ENCODE data around the gene GABBR2.

GABBR2 gene

DNA sequence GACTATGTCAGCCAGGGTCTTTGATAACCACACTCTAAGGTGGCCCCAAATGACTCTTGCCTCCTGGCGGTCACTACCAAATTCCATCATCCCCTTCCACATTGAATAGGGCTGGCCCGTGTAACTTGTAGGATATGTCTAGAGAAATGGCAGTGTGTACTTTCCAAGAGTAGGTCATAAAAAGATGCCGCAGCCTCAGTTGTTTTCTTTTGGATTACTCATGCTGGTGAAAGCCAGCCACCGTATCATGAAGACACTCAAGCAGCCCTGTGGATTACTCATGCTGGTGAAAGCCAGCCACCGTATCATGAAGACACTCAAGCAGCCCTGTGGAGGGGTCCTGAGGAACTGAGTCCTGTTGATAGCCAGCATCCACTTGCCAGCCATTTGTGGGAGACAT is 281.2 kb downstream of the GABBR2 start:
- no peak for DNase-seq

DNA sequence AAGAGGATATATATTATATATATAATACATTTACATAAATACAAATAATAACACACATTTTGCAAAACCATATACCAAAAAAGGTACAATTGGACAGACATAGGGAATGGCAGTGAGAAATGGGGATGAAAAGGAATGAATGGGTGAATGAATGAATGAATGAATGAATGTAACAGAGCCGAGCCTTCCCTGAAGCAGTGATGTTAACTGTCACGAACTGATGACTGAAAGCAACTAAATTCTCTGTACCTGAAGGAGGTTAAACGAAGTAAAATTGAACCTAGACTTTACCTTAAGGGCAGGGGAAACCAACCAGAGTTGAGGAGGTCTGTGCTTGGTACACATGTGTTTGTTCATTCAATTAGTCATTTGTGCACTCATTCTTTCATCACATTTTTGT is 283.7 kb downstream of the GABBR2 start:
- DNase-seq, result no peak

GRCh38 chr9:98419260-98419603 is 289.5 kb downstream of the GABBR2 start:
- DNase-seq, result no peak

GRCh38 chr9:98418578-98419259 is 290.0 kb downstream of the GABBR2 start:
- no peak for DNase-seq

- no peak for DNase-seq
These were observed 292.2 kb downstream of the GABBR2 start for GRCh38 chr9:98416294-98417248.

- no peak for DNase-seq
These were observed 293.0 kb downstream of the GABBR2 start for GRCh38 chr9:98415782-98416181.

DNA sequence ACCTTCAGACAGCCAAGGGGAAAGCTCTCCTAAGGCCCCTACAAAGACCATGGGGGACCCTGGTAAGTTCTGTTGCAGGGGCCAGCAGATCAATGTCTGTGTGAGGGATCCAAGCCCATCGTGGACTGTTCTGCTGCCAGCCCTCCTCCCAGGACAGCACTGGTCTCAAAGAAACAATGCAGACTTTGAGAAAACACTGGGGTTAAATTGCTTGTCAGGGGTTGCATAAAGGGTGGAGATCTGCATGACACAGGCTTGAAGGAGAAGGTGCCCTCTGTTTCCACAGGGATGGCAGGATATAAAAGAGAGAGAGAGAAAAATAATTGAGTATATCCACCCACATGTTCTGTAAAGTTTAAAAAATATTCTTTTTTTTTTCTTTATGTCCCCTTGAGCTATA is 295.7 kb downstream of the GABBR2 start:
- no peak for DNase-seq

DNA sequence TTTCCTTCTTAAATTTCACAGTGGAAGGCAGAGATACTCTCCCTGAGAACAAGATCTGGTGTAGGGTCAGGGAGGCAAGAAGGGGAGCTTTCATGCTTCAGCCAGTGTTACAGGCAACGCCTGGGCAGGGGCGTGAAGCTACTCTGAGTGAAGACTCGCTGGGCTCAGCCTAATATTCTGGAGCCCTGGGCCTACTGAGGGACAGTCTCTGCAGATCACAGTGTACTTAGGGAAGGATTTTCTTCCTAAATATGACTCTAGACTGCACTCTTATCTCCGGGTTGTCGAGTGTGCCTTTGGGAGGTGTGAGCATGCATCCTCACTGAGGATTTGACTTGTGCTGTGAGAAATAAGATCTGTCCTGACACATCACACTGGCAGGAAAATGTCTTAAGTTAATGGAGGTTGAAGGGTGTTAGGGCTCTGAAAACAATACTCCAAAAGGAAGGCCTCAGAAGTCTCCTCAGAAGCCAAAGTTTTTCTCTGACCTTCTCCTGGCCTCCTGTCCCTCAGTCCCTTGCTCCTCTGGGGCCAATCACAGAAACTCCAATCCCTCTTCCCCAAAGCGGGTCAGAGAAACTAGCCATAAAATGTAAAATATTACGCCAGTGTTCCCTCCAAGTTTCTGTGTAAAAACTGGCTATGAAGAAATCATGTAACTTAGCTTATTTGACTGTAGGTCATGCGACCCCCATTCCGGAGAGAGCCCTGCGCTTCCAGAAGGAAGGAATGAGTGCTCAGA is 296.5 kb downstream of the GABBR2 start:
- no peak for DNase-seq

- DNase-seq, result no peak
These were observed 298.5 kb downstream of the GABBR2 start for GRCh38 chr9:98410185-98410697.

- no peak for DNase-seq
These were observed 299.0 kb downstream of the GABBR2 start for GRCh38 chr9:98409719-98410118.

DNA sequence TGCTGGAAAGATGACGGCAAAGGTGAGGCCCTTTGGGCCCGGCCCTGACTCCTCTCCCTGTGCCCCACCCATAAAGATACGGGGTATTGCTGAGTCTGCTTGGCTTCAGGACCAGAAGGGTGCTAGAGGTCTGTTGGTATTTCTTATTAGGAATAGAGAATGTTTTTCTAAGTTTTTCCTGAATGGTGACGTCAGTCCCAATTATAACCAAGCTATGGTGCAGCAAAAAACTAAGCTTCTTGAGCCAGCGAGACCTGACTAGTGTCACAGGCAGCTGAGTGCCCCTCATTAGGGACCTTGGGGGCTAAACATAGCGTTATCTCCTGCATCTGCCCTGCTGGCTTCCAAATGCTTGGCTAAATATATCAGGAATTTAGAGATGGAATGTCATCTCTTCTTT is 302.3 kb downstream of the GABBR2 start:
- no peak for DNase-seq

DNA sequence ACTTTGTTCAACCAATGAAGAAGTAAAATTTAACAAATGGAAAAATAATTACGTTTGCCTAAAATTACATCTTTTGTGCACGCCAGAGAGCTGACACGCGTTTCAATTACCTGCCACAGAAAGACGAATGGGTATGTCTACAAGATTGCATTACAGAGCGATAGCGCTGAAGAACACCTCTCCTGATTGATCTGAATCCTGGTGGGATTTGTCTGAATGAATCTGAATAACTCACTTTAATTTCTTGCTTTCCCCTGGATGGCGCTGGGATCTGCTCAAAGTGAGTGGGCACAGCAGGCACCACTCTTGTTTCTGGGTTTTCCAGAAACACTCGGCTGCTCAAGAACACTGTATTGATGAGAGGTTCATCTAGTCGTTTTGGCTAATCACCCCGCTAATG is 304.5 kb downstream of the GABBR2 start:
- no peak for DNase-seq

GRCh38 chr9:98403715-98404114 is 305.0 kb downstream of the GABBR2 start:
- DNase-seq, result no peak

GRCh38 chr9:98402019-98402840 is 306.5 kb downstream of the GABBR2 start:
- no peak for DNase-seq

DNA sequence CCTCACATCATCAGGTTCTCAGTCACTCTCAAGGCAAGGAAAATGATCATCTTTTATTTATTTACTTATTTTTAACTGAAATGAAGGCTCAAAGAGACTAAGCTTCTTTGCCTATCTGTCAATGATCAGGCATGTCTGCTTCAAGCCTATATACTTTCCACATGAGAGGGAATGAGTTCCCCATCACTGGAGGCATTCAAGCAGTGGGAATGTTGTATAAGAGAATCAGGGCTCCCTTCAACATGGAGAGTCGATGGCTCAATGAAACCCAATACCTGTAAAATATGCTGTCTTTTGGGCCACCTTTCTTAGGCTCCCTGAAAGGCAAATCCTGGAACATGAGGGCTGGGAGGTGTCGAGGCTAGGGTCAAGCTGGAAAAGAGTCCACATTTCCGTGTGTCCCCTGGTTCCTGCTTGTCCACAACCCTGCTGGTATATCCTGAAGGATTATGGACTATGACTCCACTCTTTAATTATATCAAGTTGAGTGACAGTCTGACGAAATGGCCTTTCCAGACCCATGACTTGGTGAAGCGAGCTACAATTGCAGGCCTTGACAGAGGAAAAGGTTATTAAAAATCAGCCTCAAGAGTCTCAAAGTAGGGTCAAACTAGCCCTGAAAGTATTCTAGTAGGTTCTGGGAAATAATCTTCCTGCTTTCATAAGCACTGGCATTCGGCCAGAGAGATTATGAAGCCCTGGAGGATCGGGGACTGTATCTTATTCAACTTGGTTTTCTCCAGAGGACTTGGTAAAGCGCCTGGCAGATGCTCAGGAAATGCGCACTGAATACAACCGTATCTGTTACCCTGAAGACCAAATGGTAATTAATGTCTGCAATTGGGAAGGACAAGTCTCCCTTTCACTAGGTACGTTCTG is 307.4 kb downstream of the GABBR2 start:
- DNase-seq, result peak; percentile 2

DNA sequence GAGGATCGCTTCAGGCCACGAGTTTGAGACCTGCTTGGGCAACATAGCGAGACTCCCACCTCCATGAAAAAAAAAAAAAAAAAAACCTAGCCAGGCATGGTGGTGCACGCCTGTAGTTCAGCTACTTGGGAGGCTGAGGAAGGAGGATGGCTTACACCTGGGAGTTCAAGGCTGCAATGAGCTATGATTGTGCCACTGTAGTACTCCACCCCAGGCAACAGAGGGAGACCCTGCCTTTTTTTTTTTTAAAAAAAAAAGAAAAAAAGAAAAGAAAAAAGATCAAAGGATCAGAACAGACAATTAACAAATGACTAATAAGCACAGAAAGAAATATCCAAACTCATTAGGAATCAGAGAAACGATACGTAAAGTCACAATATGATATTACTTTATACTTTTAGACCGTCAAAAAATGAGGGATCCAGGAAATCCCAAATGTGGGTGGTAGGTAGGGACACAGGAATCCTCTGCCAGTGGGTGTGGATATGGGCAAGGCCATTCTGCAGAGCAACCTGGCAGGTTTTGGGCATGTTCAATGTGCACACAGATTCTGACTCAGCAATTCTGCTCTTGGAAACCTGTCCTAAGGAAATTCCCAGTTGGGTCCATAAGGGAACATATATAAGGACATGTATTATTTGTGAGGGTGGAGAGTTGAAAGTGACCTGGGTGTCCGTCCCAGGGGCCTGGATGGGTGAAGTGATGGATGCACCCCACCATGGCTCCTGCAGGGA is 308.6 kb downstream of the GABBR2 start:
- DNase-seq, result no peak

DNA sequence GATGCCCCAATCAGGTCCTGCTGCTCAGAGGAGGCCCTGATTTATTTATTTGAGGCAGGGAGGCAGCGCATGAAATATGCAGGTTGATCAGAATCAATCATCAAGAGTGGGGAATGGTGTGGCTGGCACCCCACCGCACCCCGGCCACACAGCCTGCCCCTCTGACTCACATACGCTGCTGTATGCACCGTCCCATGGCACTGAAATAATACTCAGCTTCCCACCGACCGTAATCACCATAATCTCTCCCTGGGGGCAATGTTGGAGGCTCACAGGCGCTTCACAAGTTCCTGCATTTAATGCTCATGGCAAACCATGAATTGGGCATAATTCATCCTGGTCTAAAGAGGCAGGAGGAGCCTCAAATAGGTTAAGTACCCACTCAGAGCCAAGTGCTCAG is 312.1 kb downstream of the GABBR2 start:
- DNase-seq, result no peak

GRCh38 chr9:98396236-98396635 is 312.5 kb downstream of the GABBR2 start:
- DNase-seq, result no peak

DNA sequence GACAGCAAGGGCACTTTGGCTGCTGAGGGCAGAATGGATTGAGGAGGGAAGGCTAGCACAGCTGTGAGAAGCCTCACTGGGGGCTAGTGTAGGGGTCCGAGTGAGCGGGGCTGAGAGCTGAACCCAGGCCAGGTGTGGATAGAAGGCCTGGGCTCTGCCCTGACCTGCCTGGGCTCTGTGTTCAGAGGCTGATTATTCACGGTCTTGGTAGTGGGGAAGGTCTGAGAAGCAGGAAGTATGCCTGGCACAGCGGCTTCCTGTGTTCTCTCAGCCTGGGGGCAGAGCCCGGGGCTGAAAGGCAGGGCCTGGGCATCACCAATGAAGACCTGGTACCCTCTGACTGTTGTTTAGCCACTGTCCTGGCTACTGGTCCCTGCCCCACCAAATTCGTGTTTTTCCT is 316.9 kb downstream of the GABBR2 start:
- DNase-seq, result no peak

GRCh38 chr9:98391406-98391805 is 317.3 kb downstream of the GABBR2 start:
- DNase-seq, result no peak

- DNase-seq, result no peak
These were observed 323.0 kb downstream of the GABBR2 start for GRCh38 chr9:98385751-98386150.
